Measurements from ENCODE around the gene GALNS. TPM values are rescaled to one million over a fixed set of nuclear protein-coding genes. Genes with fewer than 3 reads are reported as not detected.
A peak's percentile ranks its signal among the peaks of the same experiment; 100 is the strongest.

The GALNS gene
- total and polyA plus RNA-seq, 2 of the 13 experiments (the other 11 are each of a cell fraction or from before 2014, with no cell fraction given) = 9.2 to 9.8 TPM

DNA sequence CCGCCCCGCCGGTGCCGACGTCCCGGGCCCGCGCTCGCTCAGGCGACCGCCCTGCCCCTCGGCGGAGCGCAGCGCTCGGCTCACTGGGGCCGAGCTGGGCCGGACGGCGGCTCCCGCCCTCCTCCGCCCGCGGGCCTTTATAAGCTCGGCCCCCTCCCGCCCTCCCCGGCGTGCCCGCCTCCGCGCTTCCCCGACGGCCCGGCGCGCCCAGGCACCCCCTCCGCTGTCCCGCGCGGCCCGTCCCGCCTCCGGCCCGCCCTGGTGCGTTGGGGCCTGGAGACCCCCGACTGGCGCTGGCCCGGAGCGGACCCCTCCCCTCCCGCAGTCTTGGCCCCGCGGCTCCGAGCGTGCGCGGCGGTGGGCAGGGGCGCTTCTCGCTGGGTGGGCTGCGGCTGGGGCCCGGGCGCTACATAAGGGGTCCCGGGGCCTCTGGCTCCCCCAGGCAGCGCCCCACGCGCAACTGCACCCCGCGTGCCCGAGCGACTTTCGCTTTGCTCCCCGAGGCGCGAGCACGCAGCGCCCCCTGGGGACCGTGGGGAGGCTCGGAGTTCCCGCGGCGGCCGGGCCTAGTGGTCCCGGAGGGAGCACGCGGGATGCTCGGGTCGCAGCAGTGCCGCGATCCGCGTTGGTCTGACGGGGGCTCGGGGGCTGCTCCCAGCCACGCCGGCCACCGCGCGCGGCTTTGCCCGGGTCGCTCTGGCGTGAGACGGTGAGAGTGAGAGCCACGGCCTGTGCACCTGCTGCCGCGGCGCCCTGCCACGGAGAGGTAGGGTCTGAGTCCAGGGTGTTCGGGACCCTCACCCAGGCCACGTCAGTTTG is 71.4 kb downstream of the GALNS start, which contains the start of gene PIEZO1 (continued):
- peak; percentile 77; the same call in 1 of the 2 replicates for TF ChIP-seq ZNF274 (CRISPR knock-in tag; IDR thresholded peaks at IDR 0.05)
- peak; percentile 93 for TF ChIP-seq RAD21 (CRISPR knock-in tag; IDR thresholded peaks at IDR 0.05)
- peak; percentile 87 for TF ChIP-seq STAG1 (CRISPR knock-in tag; IDR thresholded peaks at IDR 0.05)
- TF ChIP-seq, protein P1, sequence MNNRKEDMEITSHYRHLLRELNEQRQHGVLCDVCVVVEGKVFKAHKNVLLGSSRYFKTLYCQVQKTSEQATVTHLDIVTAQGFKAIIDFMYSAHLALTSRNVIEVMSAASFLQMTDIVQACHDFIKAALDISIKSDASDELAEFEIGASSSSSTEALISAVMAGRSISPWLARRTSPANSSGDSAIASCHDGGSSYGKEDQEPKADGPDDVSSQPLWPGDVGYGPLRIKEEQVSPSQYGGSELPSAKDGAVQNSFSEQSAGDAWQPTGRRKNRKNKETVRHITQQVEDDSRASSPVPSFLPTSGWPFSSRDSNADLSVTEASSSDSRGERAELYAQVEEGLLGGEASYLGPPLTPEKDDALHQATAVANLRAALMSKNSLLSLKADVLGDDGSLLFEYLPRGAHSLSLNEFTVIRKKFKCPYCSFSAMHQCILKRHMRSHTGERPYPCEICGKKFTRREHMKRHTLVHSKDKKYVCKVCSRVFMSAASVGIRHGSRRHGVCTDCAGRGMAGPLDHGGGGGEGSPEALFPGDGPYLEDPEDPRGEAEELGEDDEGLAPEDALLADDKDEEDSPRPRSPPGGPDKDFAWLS (CRISPR knock-in tag; IDR thresholded peaks at IDR 0.05; ENCODE audit: borderline replicate concordance) = peak; percentile 69
- TF ChIP-seq, protein P2, sequence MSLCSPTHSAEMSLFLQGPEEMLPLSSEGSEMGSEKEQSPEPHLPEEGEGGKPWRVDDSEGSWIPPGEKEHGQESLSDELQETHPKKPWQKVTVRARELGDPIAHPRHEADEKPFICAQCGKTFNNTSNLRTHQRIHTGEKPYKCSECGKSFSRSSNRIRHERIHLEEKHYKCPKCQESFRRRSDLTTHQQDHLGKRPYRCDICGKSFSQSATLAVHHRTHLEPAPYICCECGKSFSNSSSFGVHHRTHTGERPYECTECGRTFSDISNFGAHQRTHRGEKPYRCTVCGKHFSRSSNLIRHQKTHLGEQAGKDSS (CRISPR knock-in tag; IDR thresholded peaks at IDR 0.05; ENCODE audit: borderline replicate concordance, low read depth) = peak; percentile 78; the same call in 1 of the 2 replicates
- peak; percentile 80; the same call in 1 of the 2 replicates for TF ChIP-seq ZNF136 (CRISPR knock-in tag; IDR thresholded peaks at IDR 0.05; ENCODE audit: low read depth)
- peak; percentile 74 for TF ChIP-seq RBM39 (IDR thresholded peaks at IDR 0.05; ENCODE audit: low read depth, low read length, poor library complexity, severe bottlenecking)
- no peak for TF ChIP-seq NR2F6 (IDR thresholded peaks at IDR 0.05)
- peak; percentile 43; the same call in 1 of the 2 replicates for TF ChIP-seq NR2F6 (CRISPR knock-in tag; IDR thresholded peaks at IDR 0.05)
- no peak for TF ChIP-seq ELF4 (CRISPR knock-in tag; IDR thresholded peaks at IDR 0.05; ENCODE audit: borderline replicate concordance)
- TF ChIP-seq STAT5B (CRISPR knock-in tag; IDR thresholded peaks at IDR 0.05) = peak; percentile 19; the same call in 1 of the 2 replicates
- no peak for TF ChIP-seq HNF1A (IDR thresholded peaks at IDR 0.05; ENCODE audit: low read depth)
- TF ChIP-seq HNF1A (CRISPR knock-in tag; IDR thresholded peaks at IDR 0.05; ENCODE audit: borderline replicate concordance) = 0 out of 2 replicates have a peak, but pooled peaks have one; percentile 11
- no peak for TF ChIP-seq ZNF644 (CRISPR knock-in tag; IDR thresholded peaks at IDR 0.05; ENCODE audit: low read depth)
- TF ChIP-seq SNAPC4 (CRISPR knock-in tag; IDR thresholded peaks at IDR 0.05) = no peak
- peak; percentile 56; the same call in 1 of the 2 replicates for TF ChIP-seq GATAD1 (CRISPR knock-in tag; IDR thresholded peaks at IDR 0.05)
- TF ChIP-seq MXD4 (CRISPR knock-in tag; IDR thresholded peaks at IDR 0.05) = peak; percentile 37; the same call in 1 of the 2 replicates
